AG10803 (cell line): ENCODE measurements around the gene GIPC2.
"Not testable (repeated sequence)": the region's sequence is repeated elsewhere in the genome, so short reads cannot be mapped to it uniquely, and the experiment has no call there.

Experiments
- DNase-seq: peaks from one replicate; pipeline ENCODE4 v3.0.0; 2010; ENCODE audit warnings: low read depth
- H3K4me3 ChIP-seq: 2 replicates; pipeline ENCODE4 v1.5.1; 2011; ENCODE audit warnings: mild to moderate bottlenecking, low read length, control low read depth
- CTCF ChIP-seq: conservative IDR thresholded peaks from 2 replicates; pipeline ENCODE4 v1.5.1; 2011; ENCODE audit warnings: mild to moderate bottlenecking, low read length, control low read depth, inconsistent platforms

GIPC2 gene

GRCh38 chr1:78019024-78019423, 26.7 kb upstream of the GIPC2 start:
- no peak for DNase-seq
- TF ChIP-seq CTCF: no peak
- no peak overlapping the region for H3K4me3 ChIP-seq

GRCh38 chr1:78021134-78021533, 24.6 kb upstream of the GIPC2 start:
- H3K4me3 ChIP-seq, DNase-seq: not testable (repeated sequence)

GRCh38 chr1:78029793-78030192, 16.0 kb upstream of the GIPC2 start:
- TF ChIP-seq CTCF: no peak
- DNase-seq: no peak
- H3K4me3 ChIP-seq: no peak overlapping the region

- peak; percentile 8 for DNase-seq
- H3K4me3 ChIP-seq: no peak overlapping the region
- TF ChIP-seq CTCF: no peak
Measured at GRCh38 chr1:78032996-78033796, 12.6 kb upstream of the GIPC2 start.

- TF ChIP-seq CTCF: no peak
- no peak for DNase-seq
- H3K4me3 ChIP-seq: no peak overlapping the region
Measured at GRCh38 chr1:78033797-78034172, 12.0 kb upstream of the GIPC2 start.

GRCh38 chr1:78035121-78035520, 10.6 kb upstream of the GIPC2 start:
- DNase-seq: peak; percentile 25
- no peak overlapping the region for H3K4me3 ChIP-seq
- TF ChIP-seq CTCF: no peak

- H3K4me3 ChIP-seq: no peak overlapping the region
- no peak for TF ChIP-seq CTCF
- DNase-seq: no peak
Measured at GRCh38 chr1:78036450-78036849, 9.3 kb upstream of the GIPC2 start.
